ENCODE results near the gene PTGDR2. TPM values are rescaled to one million over a fixed set of nuclear protein-coding genes. Genes with fewer than 3 reads are reported as not detected.

Gene PTGDR2
- polyA plus RNA-seq, 2 of the 4 experiments (the other 2 are of a cell fraction) = 0.09 to 0.19 TPM

GRCh38 chr11:60864856-60865513, 9.2 kb upstream of the PTGDR2 start:
- no peaks in the 10 kb centered on the region for H3K4me1 ChIP-seq
- 52% methylated on average over 7 of the region's 7 CpGs for WGBS (ENCODE audit: missing lambda C conversion rate)
- TF ChIP-seq, protein P1, sequence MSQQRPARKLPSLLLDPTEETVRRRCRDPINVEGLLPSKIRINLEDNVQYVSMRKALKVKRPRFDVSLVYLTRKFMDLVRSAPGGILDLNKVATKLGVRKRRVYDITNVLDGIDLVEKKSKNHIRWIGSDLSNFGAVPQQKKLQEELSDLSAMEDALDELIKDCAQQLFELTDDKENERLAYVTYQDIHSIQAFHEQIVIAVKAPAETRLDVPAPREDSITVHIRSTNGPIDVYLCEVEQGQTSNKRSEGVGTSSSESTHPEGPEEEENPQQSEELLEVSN (IDR thresholded peaks at IDR 0.05; ENCODE audit: borderline replicate concordance, low read depth) = no peak
- no peak for TF ChIP-seq RFX5 (IDR thresholded peaks at IDR 0.05)
- DNase-seq (ENCODE audit: low read depth in 1 of 2, low spot score in 1 of 2) (no peak), FAIRE-seq (no peak), ATAC-seq (no peak)
- H3K27ac ChIP-seq = no peak overlapping the region
- ChIA-PET POLR2A (no interaction called here), CTCF (interaction anchor here (1.0 to 1.5 kb wide), 2 partner anchors 13 to 323 kb away, joined by 3 to 4 read pairs; no protein-coding TSS in a partner anchor)
- H3K9me3 ChIP-seq = no peaks in the 10 kb centered on the region
- no peak overlapping the region for H3K4me3 ChIP-seq
- H3K4me2 ChIP-seq = no peak overlapping the region

- DNase-seq (ENCODE audit: low read depth in 1 of 2, low spot score in 1 of 2) = no peak
- WGBS (ENCODE audit: missing lambda C conversion rate) = 81% methylated on average over 16 of the region's 16 CpGs
- Histone ChIP-seq H3K4me2 (no peak overlapping the region), H3K27ac (no peak overlapping the region), H3K4me1 (no peaks in the 10 kb centered on the region), H3K9me3 (no peaks in the 10 kb centered on the region), H3K4me3 (no peak overlapping the region)
- ChIA-PET POLR2A (no interaction called here), CTCF (interaction anchor here (1.2 to 1.5 kb wide), 2 partner anchors 12 to 33 kb away, joined by 4 to 6 read pairs; no protein-coding TSS in a partner anchor)
- no peak for ATAC-seq
- TF ChIP-seq CHD4 (IDR thresholded peaks at IDR 0.05; ENCODE audit: borderline replicate concordance) (no peak), PHF8 (IDR thresholded peaks at IDR 0.05; ENCODE audit: borderline replicate concordance, low read depth) (no peak), JUN (IDR thresholded peaks at IDR 0.05) (no peak), GATA3 (IDR thresholded peaks at IDR 0.05; ENCODE audit: borderline replicate concordance) (no peak), MYC (IDR thresholded peaks at IDR 0.05; ENCODE audit: borderline replicate concordance, low read length) (no peak), SMC3 (IDR thresholded peaks at IDR 0.05) (no peak), CHD2 (IDR thresholded peaks at IDR 0.05; ENCODE audit: low read length, partially characterized antibody) (no peak), NFE2L2 (conservative IDR thresholded peaks at IDR 0.05; ENCODE audit: low read length) (no peak), JUNB (IDR thresholded peaks at IDR 0.05) (no peak), ZNF302 (CRISPR knock-in tag; IDR thresholded peaks at IDR 0.05) (no peak), HOXA7 (CRISPR knock-in tag; IDR thresholded peaks at IDR 0.05) (no peak), KDM5A (IDR thresholded peaks at IDR 0.05) (no peak), NPAS2 (CRISPR knock-in tag; IDR thresholded peaks at IDR 0.05; ENCODE audit: borderline replicate concordance) (no peak), POLR2A (IDR thresholded peaks at IDR 0.05; ENCODE audit: low read length) (no peak), MAFK (IDR thresholded peaks at IDR 0.05; ENCODE audit: partially characterized antibody) (no peak), MAZ (IDR thresholded peaks at IDR 0.05; ENCODE audit: borderline replicate concordance, low read depth, low read length) (no peak)
- TF ChIP-seq, protein P2, sequence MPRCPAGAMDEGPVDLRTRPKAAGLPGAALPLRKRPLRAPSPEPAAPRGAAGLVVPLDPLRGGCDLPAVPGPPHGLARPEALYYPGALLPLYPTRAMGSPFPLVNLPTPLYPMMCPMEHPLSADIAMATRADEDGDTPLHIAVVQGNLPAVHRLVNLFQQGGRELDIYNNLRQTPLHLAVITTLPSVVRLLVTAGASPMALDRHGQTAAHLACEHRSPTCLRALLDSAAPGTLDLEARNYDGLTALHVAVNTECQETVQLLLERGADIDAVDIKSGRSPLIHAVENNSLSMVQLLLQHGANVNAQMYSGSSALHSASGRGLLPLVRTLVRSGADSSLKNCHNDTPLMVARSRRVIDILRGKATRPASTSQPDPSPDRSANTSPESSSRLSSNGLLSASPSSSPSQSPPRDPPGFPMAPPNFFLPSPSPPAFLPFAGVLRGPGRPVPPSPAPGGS (IDR thresholded peaks at IDR 0.05) = no peak
- FAIRE-seq = no peak
These were observed 8.1 kb upstream of the PTGDR2 start for GRCh38 chr11:60863550-60864521.

DNA sequence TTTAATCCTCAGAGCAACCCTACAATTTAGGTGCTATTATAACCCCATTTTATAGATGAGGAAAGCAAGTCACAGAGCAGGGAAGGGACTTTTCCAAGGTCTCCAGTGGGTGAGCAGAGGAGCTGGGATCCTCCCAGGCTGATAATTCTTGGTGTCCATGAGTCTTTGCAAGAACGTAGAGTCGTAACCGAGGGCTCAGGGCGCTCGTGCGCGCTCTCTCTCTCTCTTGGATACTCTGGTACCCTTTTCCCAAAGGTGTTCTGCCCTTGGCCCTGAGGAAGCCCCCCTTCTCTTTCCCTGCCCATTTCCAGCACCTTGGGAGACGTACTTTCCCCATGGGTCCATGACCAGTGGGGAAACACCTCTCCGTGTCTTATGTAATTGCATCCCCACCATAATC, 6.4 kb upstream of the PTGDR2 start:
- Histone ChIP-seq H3K27ac (no peak overlapping the region), H3K4me1 (no peaks in the 10 kb centered on the region), H3K9me3 (no peaks in the 10 kb centered on the region), H3K4me2 (no peak overlapping the region), H3K4me3 (no peak overlapping the region)
- ATAC-seq (no peak), DNase-seq (ENCODE audit: low read depth in 1 of 2, low spot score in 1 of 2) (no peak), FAIRE-seq (no peak)
- TF ChIP-seq, protein P3, sequence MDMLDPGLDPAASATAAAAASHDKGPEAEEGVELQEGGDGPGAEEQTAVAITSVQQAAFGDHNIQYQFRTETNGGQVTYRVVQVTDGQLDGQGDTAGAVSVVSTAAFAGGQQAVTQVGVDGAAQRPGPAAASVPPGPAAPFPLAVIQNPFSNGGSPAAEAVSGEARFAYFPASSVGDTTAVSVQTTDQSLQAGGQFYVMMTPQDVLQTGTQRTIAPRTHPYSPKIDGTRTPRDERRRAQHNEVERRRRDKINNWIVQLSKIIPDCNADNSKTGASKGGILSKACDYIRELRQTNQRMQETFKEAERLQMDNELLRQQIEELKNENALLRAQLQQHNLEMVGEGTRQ (IDR thresholded peaks at IDR 0.05) = no peak
- TF ChIP-seq HOXB13 (CRISPR knock-in tag; IDR thresholded peaks at IDR 0.05; ENCODE audit: low read depth) (no peak), GATA3 (IDR thresholded peaks at IDR 0.05; ENCODE audit: borderline replicate concordance) (no peak), HDAC2 (IDR thresholded peaks at IDR 0.05) (no peak), TP53 (CRISPR knock-in tag; IDR thresholded peaks at IDR 0.05) (no peak), RFX5 (IDR thresholded peaks at IDR 0.05) (no peak), NFE2L2 (conservative IDR thresholded peaks at IDR 0.05; ENCODE audit: low read length) (no peak), FOXS1 (CRISPR knock-in tag; IDR thresholded peaks at IDR 0.05) (no peak), CHD2 (IDR thresholded peaks at IDR 0.05; ENCODE audit: low read length, partially characterized antibody) (no peak), CBX2 (IDR thresholded peaks at IDR 0.05; ENCODE audit: borderline replicate concordance, low read depth) (no peak), JUNB (IDR thresholded peaks at IDR 0.05) (no peak), NR3C1 (IDR thresholded peaks at IDR 0.05) (no peak), MAZ (IDR thresholded peaks at IDR 0.05; ENCODE audit: borderline replicate concordance, low read depth, low read length) (no peak), CHD4 (IDR thresholded peaks at IDR 0.05; ENCODE audit: borderline replicate concordance) (no peak), PHF8 (IDR thresholded peaks at IDR 0.05; ENCODE audit: borderline replicate concordance, low read depth) (no peak), MAFK (IDR thresholded peaks at IDR 0.05; ENCODE audit: partially characterized antibody) (no peak)
- TF ChIP-seq, protein P4, sequence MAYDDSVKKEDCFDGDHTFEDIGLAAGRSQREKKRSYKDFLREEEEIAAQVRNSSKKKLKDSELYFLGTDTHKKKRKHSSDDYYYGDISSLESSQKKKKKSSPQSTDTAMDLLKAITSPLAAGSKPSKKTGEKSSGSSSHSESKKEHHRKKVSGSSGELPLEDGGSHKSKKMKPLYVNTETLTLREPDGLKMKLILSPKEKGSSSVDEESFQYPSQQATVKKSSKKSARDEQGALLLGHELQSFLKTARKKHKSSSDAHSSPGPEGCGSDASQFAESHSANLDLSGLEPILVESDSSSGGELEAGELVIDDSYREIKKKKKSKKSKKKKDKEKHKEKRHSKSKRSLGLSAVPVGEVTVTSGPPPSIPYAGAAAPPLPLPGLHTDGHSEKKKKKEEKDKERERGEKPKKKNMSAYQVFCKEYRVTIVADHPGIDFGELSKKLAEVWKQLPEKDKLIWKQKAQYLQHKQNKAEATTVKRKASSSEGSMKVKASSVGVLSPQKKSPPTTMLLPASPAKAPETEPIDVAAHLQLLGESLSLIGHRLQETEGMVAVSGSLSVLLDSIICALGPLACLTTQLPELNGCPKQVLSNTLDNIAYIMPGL (CRISPR knock-in tag; IDR thresholded peaks at IDR 0.05; ENCODE audit: borderline replicate concordance) = no peak
- WGBS (ENCODE audit: missing lambda C conversion rate) = 81% methylated on average over 9 of the region's 9 CpGs
- ChIA-PET CTCF (no interaction called here), POLR2A (no interaction called here)
